IMR-90 (cell line): ENCODE data around the gene TTBK2.

Experiments used
- CEBPB ChIP-seq: IDR thresholded peaks from 2 replicates; pipeline ENCODE4 v1.6.1; 2012; ENCODE audit warnings: low read depth, low read length, improper control_type of control experiment
- CHD1 ChIP-seq: IDR thresholded peaks from 2 replicates; pipeline ENCODE4 v1.6.1; 2012; ENCODE audit warnings: low read depth, low read length, improper control_type of control experiment
- FOS ChIP-seq: fragments of 150-350 bp; IDR thresholded peaks from 2 replicates; pipeline ENCODE4 v1.6.1; 2016; ENCODE audit warnings: low read depth, low read length
- MAFK ChIP-seq: IDR thresholded peaks from 2 replicates; pipeline ENCODE4 v1.6.1; 2012; ENCODE audit warnings: low read depth, low read length, improper control_type of control experiment
- MAZ ChIP-seq: IDR thresholded peaks from 2 replicates; pipeline ENCODE4 v1.6.1; 2012; ENCODE audit warnings: low read depth, mild to moderate bottlenecking, low read length, improper control_type of control experiment, moderate library complexity, borderline replicate concordance
- NFE2L2 ChIP-seq: fragments of 150-350 bp; IDR thresholded peaks from 2 replicates; pipeline ENCODE4 v1.6.1; 2016; ENCODE audit warnings: low read depth, mild to moderate bottlenecking, low read length
- POLR2A ChIP-seq: IDR thresholded peaks from 2 replicates; pipeline ENCODE4 v1.6.1; 2012; ENCODE audit warnings: mild to moderate bottlenecking, low read depth, low read length
- RAD21 ChIP-seq: IDR thresholded peaks from 2 replicates; pipeline ENCODE4 v1.6.1; 2012; ENCODE audit warnings: low read length, improper control_type of control experiment
- RFX5 ChIP-seq: IDR thresholded peaks from 2 replicates; pipeline ENCODE4 v1.8.0; 2012; ENCODE audit warnings: low read depth, mild to moderate bottlenecking, low read length, moderate library complexity
- SMC3 ChIP-seq: fragments of 150-350 bp; IDR thresholded peaks from 2 replicates; pipeline ENCODE4 v1.6.1; 2016; ENCODE audit warnings: low read depth, mild to moderate bottlenecking, antibody characterized with exemption, low read length, moderate library complexity
- TF ChIP-seq, protein P1 (sequence below): fragments of 150-350 bp; IDR thresholded peaks from 2 replicates; pipeline ENCODE4 v1.6.1; 2017; ENCODE audit warnings: mild to moderate bottlenecking, antibody characterized with exemption, low read length, low read depth
- TF ChIP-seq, protein P2 (sequence below): conservative IDR thresholded peaks from 2 replicates; pipeline ENCODE4 v1.5.1; 2012; ENCODE audit warnings: mild to moderate bottlenecking, low read depth, low read length, improper control_type of control experiment
- TF ChIP-seq, protein P3 (sequence below): fragments of 150-350 bp; IDR thresholded peaks from 2 replicates; pipeline ENCODE4 v1.6.1; 2016; ENCODE audit warnings: low read depth, mild to moderate bottlenecking, low read length, moderate library complexity, borderline replicate concordance

DNA sequence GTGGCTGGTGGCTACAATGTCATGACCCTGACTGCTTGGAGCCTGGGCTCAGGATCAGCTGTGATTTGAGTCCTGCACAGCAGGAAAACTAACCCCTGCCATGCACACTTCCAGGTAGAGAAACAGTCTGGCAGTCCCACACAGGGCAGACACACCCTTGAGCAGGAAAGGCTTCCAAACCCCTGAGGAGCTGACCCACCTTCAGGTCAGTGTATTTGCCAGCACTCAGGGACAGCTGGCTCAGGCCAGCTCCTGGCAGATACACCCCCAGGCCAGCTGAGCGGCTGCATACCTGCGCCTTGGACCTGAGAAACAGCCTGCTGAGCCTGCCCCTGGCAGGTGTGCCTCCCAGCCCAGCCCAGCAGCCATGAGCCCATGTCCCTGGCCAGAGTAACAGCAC, 161.5 kb downstream of the TTBK2 start:
- TF ChIP-seq RAD21, result no peak
- TF ChIP-seq POLR2A, result no peak
- TF ChIP-seq, protein P1, sequence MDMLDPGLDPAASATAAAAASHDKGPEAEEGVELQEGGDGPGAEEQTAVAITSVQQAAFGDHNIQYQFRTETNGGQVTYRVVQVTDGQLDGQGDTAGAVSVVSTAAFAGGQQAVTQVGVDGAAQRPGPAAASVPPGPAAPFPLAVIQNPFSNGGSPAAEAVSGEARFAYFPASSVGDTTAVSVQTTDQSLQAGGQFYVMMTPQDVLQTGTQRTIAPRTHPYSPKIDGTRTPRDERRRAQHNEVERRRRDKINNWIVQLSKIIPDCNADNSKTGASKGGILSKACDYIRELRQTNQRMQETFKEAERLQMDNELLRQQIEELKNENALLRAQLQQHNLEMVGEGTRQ, result no peak
- TF ChIP-seq, protein P2, sequence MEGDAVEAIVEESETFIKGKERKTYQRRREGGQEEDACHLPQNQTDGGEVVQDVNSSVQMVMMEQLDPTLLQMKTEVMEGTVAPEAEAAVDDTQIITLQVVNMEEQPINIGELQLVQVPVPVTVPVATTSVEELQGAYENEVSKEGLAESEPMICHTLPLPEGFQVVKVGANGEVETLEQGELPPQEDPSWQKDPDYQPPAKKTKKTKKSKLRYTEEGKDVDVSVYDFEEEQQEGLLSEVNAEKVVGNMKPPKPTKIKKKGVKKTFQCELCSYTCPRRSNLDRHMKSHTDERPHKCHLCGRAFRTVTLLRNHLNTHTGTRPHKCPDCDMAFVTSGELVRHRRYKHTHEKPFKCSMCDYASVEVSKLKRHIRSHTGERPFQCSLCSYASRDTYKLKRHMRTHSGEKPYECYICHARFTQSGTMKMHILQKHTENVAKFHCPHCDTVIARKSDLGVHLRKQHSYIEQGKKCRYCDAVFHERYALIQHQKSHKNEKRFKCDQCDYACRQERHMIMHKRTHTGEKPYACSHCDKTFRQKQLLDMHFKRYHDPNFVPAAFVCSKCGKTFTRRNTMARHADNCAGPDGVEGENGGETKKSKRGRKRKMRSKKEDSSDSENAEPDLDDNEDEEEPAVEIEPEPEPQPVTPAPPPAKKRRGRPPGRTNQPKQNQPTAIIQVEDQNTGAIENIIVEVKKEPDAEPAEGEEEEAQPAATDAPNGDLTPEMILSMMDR, result no peak
- TF ChIP-seq FOS, result no peak
- TF ChIP-seq MAZ, result no peak
- no peak for TF ChIP-seq NFE2L2
- no peak for TF ChIP-seq RFX5
- TF ChIP-seq CEBPB, result no peak
- no peak for TF ChIP-seq CHD1
- TF ChIP-seq, protein P3, sequence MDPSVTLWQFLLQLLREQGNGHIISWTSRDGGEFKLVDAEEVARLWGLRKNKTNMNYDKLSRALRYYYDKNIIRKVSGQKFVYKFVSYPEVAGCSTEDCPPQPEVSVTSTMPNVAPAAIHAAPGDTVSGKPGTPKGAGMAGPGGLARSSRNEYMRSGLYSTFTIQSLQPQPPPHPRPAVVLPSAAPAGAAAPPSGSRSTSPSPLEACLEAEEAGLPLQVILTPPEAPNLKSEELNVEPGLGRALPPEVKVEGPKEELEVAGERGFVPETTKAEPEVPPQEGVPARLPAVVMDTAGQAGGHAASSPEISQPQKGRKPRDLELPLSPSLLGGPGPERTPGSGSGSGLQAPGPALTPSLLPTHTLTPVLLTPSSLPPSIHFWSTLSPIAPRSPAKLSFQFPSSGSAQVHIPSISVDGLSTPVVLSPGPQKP, result no peak
- TF ChIP-seq SMC3, result no peak
- no peak for TF ChIP-seq MAFK
